Measurements from ENCODE around the gene PKNOX2.

The PKNOX2 gene

DNA sequence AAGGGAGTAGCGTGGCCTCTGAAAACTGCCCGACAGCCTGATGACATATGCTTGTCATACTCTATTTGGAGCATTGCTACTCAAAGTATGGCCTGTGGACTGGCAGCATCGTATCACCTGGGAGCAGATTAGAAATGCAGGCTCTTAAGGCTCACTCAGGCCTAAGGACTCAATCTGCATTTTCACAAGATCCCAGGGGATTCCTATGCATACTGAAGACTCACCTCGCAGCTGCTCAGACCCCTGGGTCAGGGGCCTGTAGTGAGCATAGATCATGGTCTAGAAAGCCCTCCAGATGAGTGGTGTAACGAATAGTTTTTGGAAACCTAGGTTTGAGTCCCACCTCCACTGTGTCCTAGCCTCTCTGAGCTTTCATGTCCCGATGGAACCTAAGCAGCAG lies 205.3 kb downstream of the PKNOX2 start:
- no peak for FAIRE-seq

DNA sequence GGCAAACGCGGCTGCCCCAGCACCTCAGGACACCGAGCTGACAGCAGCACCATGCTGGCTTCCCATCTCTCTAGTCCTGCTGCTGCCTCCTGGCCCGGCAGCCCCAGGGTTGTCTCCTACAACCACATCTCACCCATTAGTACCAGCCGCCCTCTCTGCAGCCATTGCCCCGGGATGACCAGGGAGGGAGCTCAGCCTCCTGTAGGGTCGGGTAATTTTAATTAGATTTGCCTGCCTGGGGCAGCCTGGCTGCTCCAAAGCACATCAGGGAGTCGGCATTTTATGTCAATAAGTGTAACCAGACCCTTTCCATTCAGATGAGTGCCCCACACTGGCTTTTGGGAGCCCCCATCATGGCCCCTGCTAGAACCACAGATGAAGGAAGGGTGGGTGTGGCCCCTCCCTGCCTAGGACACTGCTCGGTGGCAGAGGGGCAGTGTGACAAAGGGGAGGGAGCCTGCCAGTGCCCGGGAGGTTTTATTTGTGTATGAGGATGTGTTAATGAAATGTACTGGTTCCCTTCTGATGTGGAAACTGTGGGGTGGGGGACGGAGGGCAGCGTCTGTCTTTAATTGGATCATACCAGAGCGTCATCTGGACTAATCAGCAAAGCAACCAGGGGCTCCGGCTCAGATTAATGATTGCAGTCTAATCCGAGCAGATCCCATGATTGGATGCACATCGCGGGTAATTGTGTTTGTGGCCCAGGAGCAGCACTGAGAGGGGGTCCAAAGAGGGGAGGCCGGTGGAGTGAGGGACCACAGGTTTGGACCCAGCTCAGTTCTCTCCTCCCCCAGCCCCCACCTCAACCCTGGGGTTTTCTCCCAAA lies 206.2 kb downstream of the PKNOX2 start:
- no peak for FAIRE-seq

DNA sequence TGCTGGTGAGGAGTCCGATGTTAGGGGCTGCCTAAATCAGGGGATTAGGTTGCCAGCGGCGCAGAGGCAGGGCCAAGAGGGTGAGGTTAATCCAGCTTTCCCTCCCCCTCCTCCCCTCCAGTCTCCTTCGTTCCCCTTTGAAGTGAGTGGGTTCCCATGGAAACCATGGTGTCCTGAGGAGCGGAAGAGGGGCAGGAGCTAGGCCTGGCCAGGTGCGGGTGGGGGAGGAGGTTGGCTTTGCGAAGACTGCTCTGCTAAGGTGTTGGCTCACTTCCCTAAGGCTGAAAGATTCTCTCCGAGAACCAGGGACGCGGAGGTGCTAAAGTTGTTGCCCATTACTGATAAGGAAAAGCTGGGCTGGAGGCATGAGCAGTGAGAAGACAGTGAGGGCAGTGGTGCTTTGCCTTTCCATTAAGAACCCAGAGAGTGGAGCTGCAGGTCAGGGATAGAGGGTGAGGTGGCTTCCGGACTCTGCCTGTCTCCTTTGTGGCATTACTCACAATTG lies 206.9 kb downstream of the PKNOX2 start:
- no peak for FAIRE-seq

DNA sequence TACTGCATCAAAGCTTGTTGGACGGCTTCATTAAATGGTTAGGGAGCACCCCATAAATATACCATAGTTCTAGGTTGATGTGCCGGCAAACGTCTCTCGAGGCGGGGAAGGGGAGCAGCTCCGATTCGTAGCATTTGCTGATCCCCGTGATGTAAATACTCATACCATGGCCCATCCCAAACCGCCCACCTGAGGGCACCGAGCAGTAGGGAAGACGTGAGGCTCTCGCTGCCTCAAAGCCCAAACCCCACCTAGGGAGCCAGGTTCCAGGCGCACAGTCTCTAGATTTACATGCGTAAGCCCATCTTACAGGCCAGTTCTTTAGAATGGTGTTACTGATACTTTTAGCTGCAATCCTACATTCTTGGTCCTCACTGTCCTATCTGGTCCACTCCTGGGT lies 207.5 kb downstream of the PKNOX2 start:
- no peak for FAIRE-seq

DNA sequence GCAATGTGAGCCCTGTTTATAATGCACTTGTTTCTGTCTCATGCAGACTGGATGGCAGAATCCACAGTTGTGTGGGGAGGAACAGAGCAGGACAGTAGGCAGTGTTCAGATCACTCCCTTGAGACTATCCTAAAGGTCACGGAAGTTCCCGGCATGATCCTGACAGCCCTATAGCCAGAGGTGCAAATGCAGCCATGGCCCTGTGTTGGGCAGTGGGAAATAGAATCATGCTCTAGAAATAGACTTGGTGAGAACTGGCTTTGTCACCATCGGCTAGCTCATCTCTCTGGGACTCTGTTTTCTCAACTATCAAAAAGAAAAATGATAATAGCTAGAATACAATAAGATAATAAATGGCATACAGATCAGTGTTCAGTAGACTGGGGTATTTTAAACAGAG lies 208.4 kb downstream of the PKNOX2 start:
- no peak for FAIRE-seq

DNA sequence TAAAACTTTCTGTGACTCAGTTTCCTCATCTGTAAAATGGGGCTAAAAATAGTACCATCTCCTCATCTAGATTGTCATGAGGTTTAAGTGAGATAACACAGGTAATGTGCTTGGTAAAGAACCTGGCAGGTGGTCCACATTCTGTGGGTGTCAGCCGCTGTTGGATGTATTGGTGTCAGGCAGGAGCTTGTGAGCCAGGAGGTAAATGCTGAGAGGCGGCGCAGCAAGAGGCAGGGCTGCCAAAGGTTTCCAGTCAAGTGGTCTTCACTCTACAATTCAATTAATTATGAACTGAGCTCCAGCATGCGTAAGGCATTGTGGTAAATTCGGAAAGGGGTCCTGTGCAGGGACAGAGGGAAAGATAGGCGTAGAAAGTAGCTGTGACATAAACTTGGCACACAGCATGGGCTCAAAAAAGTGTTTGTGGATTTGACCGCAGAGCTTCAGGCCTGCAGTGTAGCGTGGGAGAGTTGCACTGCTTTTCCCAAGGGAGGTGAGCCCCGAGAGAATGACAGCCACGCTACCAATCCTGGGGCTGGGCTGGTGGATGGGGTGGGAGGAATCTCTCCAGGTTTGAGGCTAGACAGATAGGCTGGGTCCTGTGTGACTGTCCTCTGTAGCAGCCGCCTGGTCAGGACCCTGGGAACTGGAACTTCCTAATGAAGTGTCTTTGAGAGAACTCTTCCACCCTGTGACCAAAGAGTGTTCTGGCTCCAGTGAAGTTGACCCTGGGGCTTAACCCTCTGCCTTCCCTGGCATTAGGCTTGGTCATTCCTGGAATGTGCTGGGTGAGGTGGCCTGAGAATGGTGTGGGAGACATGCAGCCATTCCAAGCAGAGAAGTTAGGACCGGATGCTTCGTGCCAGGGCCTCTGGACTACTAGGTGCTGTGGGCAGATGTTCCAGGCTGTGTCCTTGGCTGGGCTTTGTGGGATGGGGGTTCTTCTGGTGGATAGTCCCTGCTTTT lies 209.2 kb downstream of the PKNOX2 start:
- FAIRE-seq = no peak

DNA sequence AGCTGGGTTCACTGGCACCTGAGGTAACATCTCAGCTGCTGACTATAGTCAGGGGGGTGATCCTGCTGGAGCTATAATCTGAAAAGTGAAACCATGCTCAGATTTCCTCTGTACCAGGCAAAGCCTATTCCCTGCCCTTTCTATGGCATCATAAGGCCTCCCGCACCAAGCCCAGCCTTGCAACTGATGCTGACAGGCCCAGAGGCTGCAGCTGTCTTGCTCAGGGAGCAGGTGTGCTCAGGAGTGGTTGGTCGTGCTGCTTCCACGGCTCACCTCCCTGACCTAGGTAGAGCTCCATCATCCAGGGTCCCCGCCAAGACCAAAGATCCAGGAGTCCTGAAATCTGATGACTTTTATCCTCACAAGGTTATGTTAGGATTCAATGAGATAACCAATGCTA lies 209.8 kb downstream of the PKNOX2 start:
- FAIRE-seq = no peak

DNA sequence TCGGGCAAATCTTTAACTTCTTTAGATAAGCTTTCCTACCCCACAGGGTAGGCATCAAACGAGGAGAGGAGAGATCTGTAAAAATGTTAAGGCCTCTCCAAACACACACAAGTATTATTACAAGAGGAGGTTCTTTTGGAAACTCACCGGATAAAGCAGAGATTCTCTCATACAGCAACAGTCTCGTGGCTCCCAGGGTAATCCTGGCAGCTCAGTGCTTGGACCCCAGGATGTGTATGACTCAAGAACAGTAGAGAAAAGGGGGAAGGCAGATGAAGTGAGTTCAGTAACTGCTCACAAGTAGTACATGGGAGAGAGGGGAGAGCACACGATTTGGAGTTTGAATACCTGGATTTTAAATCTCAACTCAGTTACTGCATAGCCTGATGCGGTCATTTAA lies 210.6 kb downstream of the PKNOX2 start:
- no peak for FAIRE-seq

DNA sequence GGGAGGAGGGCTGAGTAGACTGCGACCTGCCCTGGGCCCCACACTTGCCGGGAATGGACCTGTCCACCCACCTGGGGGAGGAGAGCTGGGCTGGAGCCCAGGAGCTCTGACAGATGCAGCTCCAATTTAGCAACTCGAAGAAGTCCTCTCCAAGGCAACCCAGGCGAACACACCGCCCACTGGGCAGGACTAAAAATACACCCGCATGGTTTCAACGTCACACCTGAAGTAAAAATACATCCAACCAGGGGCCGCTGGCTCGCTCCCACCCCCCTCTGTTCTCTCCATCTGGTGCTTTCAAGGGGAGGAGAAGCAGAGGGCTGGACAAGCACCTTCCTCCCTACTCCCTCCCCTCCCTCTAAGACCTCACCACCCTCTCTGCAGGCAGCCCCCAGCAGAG lies 211.6 kb downstream of the PKNOX2 start:
- no peak for FAIRE-seq

DNA sequence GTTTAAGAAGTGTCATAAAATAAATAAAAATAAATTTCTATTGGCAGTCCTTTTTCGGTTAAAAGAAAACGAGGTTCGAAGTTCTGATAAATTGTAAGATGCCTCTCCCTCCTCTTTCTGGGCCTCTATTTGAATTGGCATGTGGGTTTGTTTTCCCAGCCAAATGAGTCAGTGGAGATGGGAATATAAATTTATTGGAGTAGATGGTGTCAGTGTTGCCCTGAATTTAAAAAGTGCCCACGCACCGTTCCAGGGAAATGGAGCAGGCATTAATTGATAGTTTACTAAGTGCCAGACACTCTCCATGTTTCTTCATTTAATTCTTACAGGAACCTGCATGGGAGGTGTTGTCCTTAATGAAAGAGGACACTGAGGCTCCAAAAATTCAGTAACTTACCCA lies 212.3 kb downstream of the PKNOX2 start:
- FAIRE-seq = no peak

DNA sequence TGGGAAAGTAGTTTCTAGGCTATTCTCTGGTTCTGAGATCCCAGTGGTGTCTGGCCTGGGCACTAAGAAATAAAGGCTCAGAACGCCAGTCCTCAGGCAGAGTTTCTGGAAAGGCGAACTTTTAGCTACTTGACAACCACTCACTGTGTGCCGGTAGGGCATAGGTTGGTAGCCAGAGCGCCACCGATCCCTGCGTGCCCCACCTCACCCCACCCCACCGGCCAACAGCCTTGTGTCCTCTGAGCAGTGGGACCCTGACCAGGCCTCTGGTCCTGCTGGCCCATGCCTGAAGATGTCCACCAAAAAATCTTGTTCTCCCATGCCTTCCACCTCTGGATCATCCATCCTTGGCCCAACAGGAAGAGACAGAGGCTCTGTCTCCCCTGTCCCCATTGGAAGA lies 213.5 kb downstream of the PKNOX2 start:
- FAIRE-seq = no peak

DNA sequence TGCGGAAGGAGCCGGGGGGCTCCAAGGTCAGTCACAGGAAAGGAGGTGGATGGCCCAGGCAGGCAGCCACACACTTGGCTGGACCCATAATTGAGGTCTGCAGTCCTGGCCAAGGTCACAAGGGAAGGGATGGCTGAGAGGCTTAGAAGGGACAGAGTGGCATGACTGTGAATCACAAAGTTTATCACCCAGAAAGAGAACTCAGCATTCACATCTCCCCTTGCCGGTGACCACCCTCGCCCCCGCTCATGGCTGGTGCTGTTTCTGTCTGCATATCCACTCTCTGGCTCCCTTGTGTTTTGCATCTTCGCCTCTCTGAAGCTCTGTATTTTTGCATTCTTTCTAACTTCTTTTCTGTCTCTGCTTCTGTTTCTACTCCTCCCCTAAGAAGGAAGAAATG lies 214.0 kb downstream of the PKNOX2 start:
- FAIRE-seq = no peak

DNA sequence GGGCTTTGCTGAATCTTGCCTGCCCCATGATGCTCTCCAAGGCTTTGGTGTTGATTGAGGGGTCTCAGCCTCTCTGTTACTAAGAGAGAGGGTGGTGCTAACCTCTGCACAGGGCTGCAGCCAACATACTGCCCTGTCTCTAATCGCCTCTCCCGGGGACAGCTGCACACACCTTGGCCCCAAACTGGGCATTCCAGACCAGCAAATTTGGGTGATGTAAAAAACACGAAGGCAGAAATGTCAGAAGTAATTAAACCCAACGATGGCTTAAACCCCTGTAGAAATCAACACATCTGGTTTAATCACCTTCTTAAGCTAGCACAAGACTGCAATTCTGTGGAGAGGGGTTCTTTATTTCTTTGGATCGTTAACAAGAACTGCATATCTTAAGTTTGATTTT lies 215.0 kb downstream of the PKNOX2 start:
- FAIRE-seq = no peak

DNA sequence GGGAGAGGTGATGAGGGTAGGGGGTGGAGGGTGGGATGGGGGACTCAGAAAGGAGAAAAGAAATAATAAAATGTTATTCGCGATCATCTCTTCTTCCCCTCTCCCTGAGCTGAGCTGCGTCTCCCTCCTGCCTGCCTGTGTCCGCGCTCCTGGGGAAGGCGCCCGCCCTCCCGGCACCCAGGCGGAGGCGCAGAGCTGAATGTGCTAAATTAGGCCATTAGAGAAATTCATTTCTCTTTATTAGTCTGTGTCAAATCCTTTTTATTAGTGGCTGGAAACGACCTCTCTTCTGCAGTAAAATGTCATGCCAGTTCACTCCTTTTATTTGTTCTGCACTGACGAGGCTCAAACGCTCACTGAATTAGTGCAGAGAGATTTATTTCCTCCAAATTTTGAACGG lies 215.4 kb downstream of the PKNOX2 start:
- no peak for FAIRE-seq

DNA sequence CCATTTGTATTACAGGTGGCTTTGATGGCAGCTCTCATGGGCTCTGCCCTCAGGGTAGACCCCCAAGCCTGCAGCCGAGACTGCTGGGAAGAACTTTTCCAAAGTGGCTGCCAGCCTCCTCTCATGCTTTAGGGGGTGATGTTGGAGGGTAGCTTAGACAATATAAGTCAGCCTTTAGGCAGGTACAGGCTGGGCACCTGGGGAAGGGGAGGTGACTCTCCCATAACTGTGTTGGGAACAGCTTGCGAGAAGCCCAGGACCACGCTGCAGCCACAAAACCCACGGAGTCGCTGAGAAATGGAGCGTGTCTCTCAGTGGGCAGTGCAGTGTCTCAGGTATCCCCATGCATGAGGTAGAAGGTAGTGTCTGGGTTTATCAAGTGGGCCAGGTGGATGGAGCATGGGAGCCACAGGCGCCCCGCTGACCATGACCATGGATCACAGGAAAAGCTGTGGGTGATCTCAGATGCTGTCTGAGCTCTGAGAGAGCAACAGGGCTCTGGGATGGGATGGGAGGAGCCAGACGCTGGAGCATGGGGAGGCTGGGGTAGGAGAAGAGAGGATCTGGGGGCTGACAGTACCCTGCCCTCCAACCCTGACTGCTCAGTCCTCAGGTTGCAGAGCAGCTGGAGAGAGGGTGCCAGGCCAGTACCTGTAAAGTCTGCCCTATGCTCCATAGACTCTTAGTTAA lies 216.3 kb downstream of the PKNOX2 start:
- FAIRE-seq = no peak

DNA sequence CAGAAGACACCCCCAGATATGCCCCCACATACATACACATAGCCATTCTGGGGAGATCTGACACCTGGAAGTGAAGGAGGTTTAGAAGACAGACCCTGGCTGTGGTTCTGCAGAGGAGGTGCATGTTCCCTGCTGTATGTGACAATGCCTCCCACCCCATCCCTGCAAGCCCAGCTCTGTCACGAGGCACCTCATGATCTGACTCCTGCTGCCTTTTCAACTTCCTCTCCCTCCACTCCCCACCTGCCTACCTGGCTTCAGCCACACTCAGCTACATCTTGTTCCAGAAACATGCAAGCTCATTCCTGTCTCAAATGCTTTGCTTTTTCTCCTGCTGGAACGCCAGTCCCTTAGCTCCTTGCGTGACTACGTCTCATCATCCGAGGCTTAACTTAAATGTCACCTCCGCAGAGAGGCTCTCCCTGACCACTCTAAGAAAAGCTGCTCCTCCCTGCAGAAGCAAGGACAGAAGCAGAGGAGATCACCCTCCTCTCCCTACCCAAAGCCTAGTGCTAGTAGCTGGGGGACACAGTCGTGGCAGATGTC lies 217.0 kb downstream of the PKNOX2 start:
- no peak for FAIRE-seq

DNA sequence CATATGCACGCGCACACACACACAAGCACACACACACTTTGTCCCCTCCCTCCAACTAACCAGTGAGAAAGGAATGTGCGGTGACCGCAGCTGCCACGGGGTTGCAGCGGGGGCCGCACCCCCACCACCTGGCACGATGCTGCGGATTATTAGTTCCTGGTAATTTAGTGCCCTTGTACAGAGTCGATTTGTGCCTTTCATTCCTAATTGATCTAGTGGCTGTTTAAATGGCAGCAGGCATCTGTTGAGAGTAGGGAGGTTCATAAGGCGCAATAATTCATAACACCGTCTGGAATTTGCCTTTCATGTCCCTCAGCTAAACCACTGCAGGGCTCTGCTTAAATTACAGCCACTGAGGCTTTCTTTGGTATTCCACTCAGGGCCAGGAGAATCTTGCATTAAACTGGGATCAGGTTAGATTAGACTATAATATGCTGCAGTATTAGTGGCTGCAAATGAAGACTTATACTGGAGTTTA lies 217.8 kb downstream of the PKNOX2 start:
- FAIRE-seq = no peak

DNA sequence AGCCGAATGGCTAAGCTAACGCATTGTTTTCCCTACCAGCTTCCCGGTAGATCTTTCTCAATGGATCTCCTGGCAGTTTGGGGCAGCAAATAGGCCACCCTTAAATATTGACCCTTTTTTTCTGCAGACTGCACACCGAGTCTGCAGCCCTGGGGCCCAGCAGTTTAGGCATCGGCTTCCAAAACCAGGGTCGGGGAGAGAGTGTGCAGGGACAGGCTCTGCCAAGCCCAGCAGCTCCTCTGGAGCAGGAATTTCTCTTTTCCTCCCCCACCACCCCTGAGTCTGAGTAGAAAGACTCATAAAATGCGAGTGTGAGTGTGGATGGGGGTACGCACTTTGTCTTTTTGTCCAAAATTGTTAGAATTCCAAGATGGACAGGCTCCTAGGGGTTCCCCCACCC lies 218.3 kb downstream of the PKNOX2 start:
- no peak for FAIRE-seq

DNA sequence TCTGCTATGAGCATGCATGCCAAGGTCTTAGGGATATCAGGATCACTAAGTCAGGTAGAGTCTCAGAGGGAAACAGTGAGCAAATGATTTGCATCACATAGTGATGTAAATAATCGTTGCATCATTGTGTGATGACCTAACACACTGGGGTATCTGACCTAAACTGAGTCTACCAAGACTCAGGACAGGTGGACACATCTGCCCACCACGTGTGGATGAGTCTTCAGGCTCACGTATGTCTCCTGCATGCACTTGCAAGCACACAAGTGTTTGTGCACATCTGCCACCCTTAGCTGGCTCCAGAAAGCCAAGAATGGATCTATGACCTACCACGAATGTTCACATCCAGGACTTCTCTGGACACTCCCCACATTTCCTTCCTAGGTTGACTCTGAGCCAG lies 220.3 kb downstream of the PKNOX2 start:
- no peak for FAIRE-seq

DNA sequence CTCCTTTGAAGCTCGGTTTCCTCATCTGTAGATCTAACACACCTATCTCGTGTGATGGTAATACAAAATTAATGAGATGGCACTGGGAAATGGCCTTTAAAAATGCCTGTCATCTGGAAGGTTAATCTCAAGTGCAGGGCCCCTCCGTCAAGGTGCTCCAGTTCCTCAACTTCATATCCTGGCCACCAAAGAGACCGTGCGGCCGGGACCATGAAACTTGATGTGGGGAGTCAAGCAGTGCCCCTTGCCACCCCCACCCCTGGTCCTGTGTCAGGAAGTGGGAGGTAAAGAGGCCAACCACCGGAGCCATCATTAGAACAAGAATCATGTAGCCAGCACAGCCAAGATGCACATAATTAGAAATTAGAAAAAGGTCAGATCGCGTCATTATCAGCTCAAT lies 223.3 kb downstream of the PKNOX2 start:
- FAIRE-seq = no peak

DNA sequence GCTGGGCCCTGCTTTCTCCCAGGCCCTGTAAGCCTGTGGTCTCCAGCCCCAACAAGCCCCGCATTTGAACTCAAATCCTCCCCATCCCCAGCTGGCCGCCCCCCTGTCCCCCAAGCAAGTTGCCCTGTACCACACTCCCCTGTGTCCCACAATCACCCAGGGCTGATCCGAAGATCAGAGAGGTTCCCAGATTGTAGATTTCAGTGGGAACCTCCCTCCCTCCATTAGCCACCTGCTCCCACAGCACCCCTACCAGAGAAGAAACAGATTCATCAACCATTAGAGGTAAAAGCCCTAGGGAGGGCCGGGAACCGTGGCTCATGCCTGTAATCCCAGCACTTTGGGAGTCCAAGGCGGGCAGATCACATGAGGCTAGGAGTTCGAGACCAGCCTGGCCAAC lies 224.1 kb downstream of the PKNOX2 start:
- FAIRE-seq = no peak

DNA sequence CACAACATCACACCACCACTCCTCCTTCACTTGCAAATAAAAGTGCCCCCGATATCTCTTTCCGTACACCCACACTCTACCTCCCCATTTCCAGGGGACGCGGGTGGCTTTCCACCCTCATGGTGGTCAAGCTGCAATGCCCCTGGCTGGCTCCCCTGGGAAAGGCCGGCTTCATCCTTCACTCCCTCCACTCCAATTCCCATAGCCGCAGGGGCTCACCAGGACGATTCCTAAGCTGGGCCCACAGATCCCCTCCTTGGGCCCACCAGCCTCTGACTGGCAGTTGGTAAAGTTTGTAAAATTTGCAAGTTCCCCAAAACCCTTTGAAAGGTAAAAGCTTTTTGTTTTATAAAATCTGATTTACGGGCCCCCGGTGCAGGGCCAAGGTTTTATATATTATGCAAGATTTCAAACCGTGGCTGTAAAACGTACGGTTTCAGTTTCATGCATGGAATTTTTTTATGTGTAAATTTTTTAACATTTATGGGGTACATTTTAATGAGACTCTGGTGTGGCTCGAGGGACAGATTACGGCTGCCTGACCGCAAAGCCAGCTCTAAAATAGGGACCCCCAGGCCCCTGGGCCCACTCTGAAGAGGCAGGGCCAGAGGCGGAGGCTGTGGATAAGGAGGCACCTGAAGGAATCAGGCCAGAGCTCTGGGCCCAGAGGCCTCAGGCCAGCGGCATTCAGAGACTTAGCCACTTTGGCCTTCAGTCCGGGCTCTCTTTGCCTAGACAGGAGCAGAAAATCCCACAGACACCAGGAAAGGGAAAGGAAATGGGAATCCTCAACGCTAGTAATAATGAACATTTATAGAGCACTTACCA lies 225.0 kb downstream of the PKNOX2 start:
- no peak for FAIRE-seq

Measured in colon (tissue), 2 donors.